ENCODE data around the gene URGCP. TPM values are rescaled to one million over a fixed set of nuclear protein-coding genes. Genes with fewer than 3 reads are reported as not detected.
A peak's percentile ranks its signal among the peaks of the same experiment; 100 is the strongest.

The URGCP gene
- total and polyA plus RNA-seq, 2 donors: 12.2 to 14.6 TPM

- Histone ChIP-seq H3K36me3 (ENCODE audit: control insufficient read depth in 2 of 2, insufficient read depth in 2 of 2, low read length in 1 of 2) (peaks cover 14 to 22% of the 10 kb centered on the region in 2 donors), H3K27me3 (ENCODE audit: control insufficient read depth in 2 of 2, insufficient read depth in 1 of 2, low read length in 1 of 2) (peaks cover 0 to 2% of the 10 kb centered on the region in 2 donors), H3K4me3 (ENCODE audit: low read length in 2 of 2) (no peak overlapping the region), H3K4me1 (ENCODE audit: control insufficient read depth in 2 of 2, insufficient read depth in 2 of 2, low read length in 2 of 2) (peaks cover 4 to 14% of the 10 kb centered on the region in 2 donors), H3K9me3 (ENCODE audit: control insufficient read depth in 2 of 2, insufficient read depth in 1 of 2, low read length in 1 of 2) (no peaks in the 10 kb centered on the region), H3K27ac (ENCODE audit: low read depth in 1 of 2, low read length in 1 of 2) (no peak overlapping the region)
- WGBS: 98% methylated on average over 3 of the region's 3 CpGs
- DNase-seq (ENCODE audit: low read depth in 6 of 9, low spot score in 9 of 9): no peak
These were observed 35.3 kb downstream of the URGCP start for GRCh38 chr7:43871064-43871463.

- DNase-seq (ENCODE audit: low read depth in 6 of 9, low spot score in 9 of 9): no peak
- Histone ChIP-seq H3K4me1 (ENCODE audit: control insufficient read depth in 2 of 2, insufficient read depth in 2 of 2, low read length in 2 of 2) (peaks cover 4 to 14% of the 10 kb centered on the region in 2 donors), H3K36me3 (ENCODE audit: control insufficient read depth in 2 of 2, insufficient read depth in 2 of 2, low read length in 1 of 2) (peaks cover 9 to 21% of the 10 kb centered on the region in 2 donors), H3K27me3 (ENCODE audit: control insufficient read depth in 2 of 2, insufficient read depth in 1 of 2, low read length in 1 of 2) (peaks cover 0 to 2% of the 10 kb centered on the region in 2 donors), H3K4me3 (ENCODE audit: low read length in 2 of 2) (no peak overlapping the region), H3K27ac (ENCODE audit: low read depth in 1 of 2, low read length in 1 of 2) (no peak overlapping the region), H3K9me3 (ENCODE audit: control insufficient read depth in 2 of 2, insufficient read depth in 1 of 2, low read length in 1 of 2) (no peaks in the 10 kb centered on the region)
- 94% methylated on average over 4 of the region's 4 CpGs for WGBS
These were observed 36.1 kb downstream of the URGCP start for GRCh38 chr7:43870316-43870715.

GRCh38 chr7:43869867-43870240, 36.5 kb downstream of the URGCP start:
- WGBS: 39% methylated on average over 13 of the region's 13 CpGs
- Histone ChIP-seq H3K4me3 (ENCODE audit: low read length in 2 of 2) (peak overlapping the region; percentile 56 to 91), H3K9me3 (ENCODE audit: control insufficient read depth in 2 of 2, insufficient read depth in 1 of 2, low read length in 1 of 2) (no peaks in the 10 kb centered on the region), H3K27me3 (ENCODE audit: control insufficient read depth in 2 of 2, insufficient read depth in 1 of 2, low read length in 1 of 2) (peaks cover 0 to 2% of the 10 kb centered on the region in 2 donors), H3K4me1 (ENCODE audit: control insufficient read depth in 2 of 2, insufficient read depth in 2 of 2, low read length in 2 of 2) (peaks cover 4 to 14% of the 10 kb centered on the region in 2 donors), H3K27ac (ENCODE audit: low read depth in 1 of 2, low read length in 1 of 2) (peak overlapping the region; percentile 20 to 70), H3K36me3 (ENCODE audit: control insufficient read depth in 2 of 2, insufficient read depth in 2 of 2, low read length in 1 of 2) (peaks cover 9 to 20% of the 10 kb centered on the region in 2 donors)
- DNase-seq (ENCODE audit: low read depth in 6 of 9, low spot score in 9 of 9): no peak

GRCh38 chr7:43869006-43869866, 37.2 kb downstream of the URGCP start, which contains the start of gene MRPS24:
MRPS24 (minus strand) TSS chr7:43869517; CDS start chr7:43869495, 22 bp downstream.
- Histone ChIP-seq H3K4me3 (ENCODE audit: low read length in 2 of 2) (peak within 1 kb of the TSS; percentile 56 to 91), H3K27me3 (ENCODE audit: control insufficient read depth in 2 of 2, insufficient read depth in 1 of 2, low read length in 1 of 2) (peaks cover 0 to 2% of the 10 kb centered on the region in 2 donors), H3K27ac (ENCODE audit: low read depth in 1 of 2, low read length in 1 of 2) (peak within 1 kb of the TSS; percentile 20 to 74), H3K9me3 (ENCODE audit: control insufficient read depth in 2 of 2, insufficient read depth in 1 of 2, low read length in 1 of 2) (no peaks in the 10 kb centered on the region), H3K36me3 (ENCODE audit: control insufficient read depth in 2 of 2, insufficient read depth in 2 of 2, low read length in 1 of 2) (peaks cover 9 to 20% of the 10 kb centered on the region in 2 donors), H3K4me1 (ENCODE audit: control insufficient read depth in 2 of 2, insufficient read depth in 2 of 2, low read length in 2 of 2) (peaks cover 4 to 14% of the 10 kb centered on the region in 2 donors)
- WGBS: under 1% methylated on average over 81 of the region's 81 CpGs
- peak; percentile 76 to 97 (median 93) for DNase-seq (ENCODE audit: low read depth in 6 of 9, low spot score in 9 of 9)

- WGBS: 3% methylated on average over 6 of the region's 6 CpGs
- Histone ChIP-seq H3K9me3 (ENCODE audit: control insufficient read depth in 2 of 2, insufficient read depth in 1 of 2, low read length in 1 of 2) (no peaks in the 10 kb centered on the region), H3K4me1 (ENCODE audit: control insufficient read depth in 2 of 2, insufficient read depth in 2 of 2, low read length in 2 of 2) (peaks cover 4 to 14% of the 10 kb centered on the region in 2 donors), H3K4me3 (ENCODE audit: low read length in 2 of 2) (peak overlapping the region; percentile 56 to 91), H3K27ac (ENCODE audit: low read depth in 1 of 2, low read length in 1 of 2) (peak overlapping the region in 1 of 2 donors; percentile 15), H3K36me3 (ENCODE audit: control insufficient read depth in 2 of 2, insufficient read depth in 2 of 2, low read length in 1 of 2) (peaks cover 9 to 17% of the 10 kb centered on the region in 2 donors), H3K27me3 (ENCODE audit: control insufficient read depth in 2 of 2, insufficient read depth in 1 of 2, low read length in 1 of 2) (peaks cover 0 to 2% of the 10 kb centered on the region in 2 donors)
- DNase-seq (ENCODE audit: low read depth in 6 of 9, low spot score in 9 of 9): peak in 4 of 9 donors; percentile 3 to 30 (median 6)
These were observed 37.8 kb downstream of the URGCP start for GRCh38 chr7:43868681-43869005.

- peaks cover 9 to 17% of the 10 kb centered on the region in 2 donors for H3K36me3 ChIP-seq (ENCODE audit: control insufficient read depth in 2 of 2, insufficient read depth in 2 of 2, low read length in 1 of 2)
- H3K27me3 ChIP-seq (ENCODE audit: control insufficient read depth in 2 of 2, insufficient read depth in 1 of 2, low read length in 1 of 2): peaks cover 0 to 2% of the 10 kb centered on the region in 2 donors
- no peak overlapping the region for H3K4me3 ChIP-seq (ENCODE audit: low read length in 2 of 2)
- 86% methylated on average over 7 of the region's 7 CpGs for WGBS
- no peaks in the 10 kb centered on the region for H3K9me3 ChIP-seq (ENCODE audit: control insufficient read depth in 2 of 2, insufficient read depth in 1 of 2, low read length in 1 of 2)
- no peak for DNase-seq (ENCODE audit: low read depth in 6 of 9, low spot score in 9 of 9)
- peaks cover 4 to 14% of the 10 kb centered on the region in 2 donors for H3K4me1 ChIP-seq (ENCODE audit: control insufficient read depth in 2 of 2, insufficient read depth in 2 of 2, low read length in 2 of 2)
- no peak overlapping the region for H3K27ac ChIP-seq (ENCODE audit: low read depth in 1 of 2, low read length in 1 of 2)
These were observed 38.2 kb downstream of the URGCP start for GRCh38 chr7:43868181-43868580.

- Histone ChIP-seq H3K9me3 (ENCODE audit: control insufficient read depth in 2 of 2, insufficient read depth in 1 of 2, low read length in 1 of 2) (no peaks in the 10 kb centered on the region), H3K4me3 (ENCODE audit: low read length in 2 of 2) (no peak overlapping the region), H3K4me1 (ENCODE audit: control insufficient read depth in 2 of 2, insufficient read depth in 2 of 2, low read length in 2 of 2) (peaks cover 4 to 11% of the 10 kb centered on the region in 2 donors), H3K36me3 (ENCODE audit: control insufficient read depth in 2 of 2, insufficient read depth in 2 of 2, low read length in 1 of 2) (peaks cover 9 to 17% of the 10 kb centered on the region in 2 donors), H3K27me3 (ENCODE audit: control insufficient read depth in 2 of 2, insufficient read depth in 1 of 2, low read length in 1 of 2) (no peaks in the 10 kb centered on the region), H3K27ac (ENCODE audit: low read depth in 1 of 2, low read length in 1 of 2) (no peak overlapping the region)
- WGBS: 99% methylated on average over 3 of the region's 3 CpGs
- DNase-seq (ENCODE audit: low read depth in 6 of 9, low spot score in 9 of 9): no peak
These were observed 41.1 kb downstream of the URGCP start for GRCh38 chr7:43865277-43865676.

GRCh38 chr7:43864126-43864525, 42.3 kb downstream of the URGCP start:
- H3K36me3 ChIP-seq (ENCODE audit: control insufficient read depth in 2 of 2, insufficient read depth in 2 of 2, low read length in 1 of 2): peaks cover 9 to 17% of the 10 kb centered on the region in 2 donors
- WGBS: 98% methylated on average over 8 of the region's 8 CpGs
- no peak for DNase-seq (ENCODE audit: low read depth in 6 of 9, low spot score in 9 of 9)
- H3K27me3 ChIP-seq (ENCODE audit: control insufficient read depth in 2 of 2, insufficient read depth in 1 of 2, low read length in 1 of 2): no peaks in the 10 kb centered on the region
- peaks cover 4 to 5% of the 10 kb centered on the region in 2 donors for H3K4me1 ChIP-seq (ENCODE audit: control insufficient read depth in 2 of 2, insufficient read depth in 2 of 2, low read length in 2 of 2)
- no peaks in the 10 kb centered on the region for H3K9me3 ChIP-seq (ENCODE audit: control insufficient read depth in 2 of 2, insufficient read depth in 1 of 2, low read length in 1 of 2)
- H3K4me3 ChIP-seq (ENCODE audit: low read length in 2 of 2): no peak overlapping the region
- no peak overlapping the region for H3K27ac ChIP-seq (ENCODE audit: low read depth in 1 of 2, low read length in 1 of 2)

- no peak overlapping the region for H3K27ac ChIP-seq (ENCODE audit: low read depth in 1 of 2, low read length in 1 of 2)
- H3K36me3 ChIP-seq (ENCODE audit: control insufficient read depth in 2 of 2, insufficient read depth in 2 of 2, low read length in 1 of 2): no peaks in the 10 kb centered on the region
- no peak overlapping the region for H3K4me3 ChIP-seq (ENCODE audit: low read length in 2 of 2)
- no peaks in the 10 kb centered on the region for H3K27me3 ChIP-seq (ENCODE audit: control insufficient read depth in 2 of 2, insufficient read depth in 1 of 2, low read length in 1 of 2)
- no peak for DNase-seq (ENCODE audit: low read depth in 6 of 9, low spot score in 9 of 9)
- no peaks in the 10 kb centered on the region for H3K4me1 ChIP-seq (ENCODE audit: control insufficient read depth in 2 of 2, insufficient read depth in 2 of 2, low read length in 2 of 2)
- no peaks in the 10 kb centered on the region for H3K9me3 ChIP-seq (ENCODE audit: control insufficient read depth in 2 of 2, insufficient read depth in 1 of 2, low read length in 1 of 2)
- WGBS: 95% methylated on average over 1 of the region's 1 CpG
These were observed 49.4 kb downstream of the URGCP start for GRCh38 chr7:43856996-43857395.
